Right lobe of liver (tissue), 4 donors: ENCODE results near the gene CXCL12.

Source experiments
- CTCF ChIP-seq, 4 donors: fragments of 200-600 bp in 3 of 4; fragments of 450-650 bp in 1 of 4; IDR thresholded peaks; one replicate each; pipeline versions ENCODE4 v1.5.1 to v1.8.0; 2016 to 2022; ENCODE audit warnings: antibody characterized with exemption in 4 of 4, mild to moderate bottlenecking in 2 of 4
- POLR2A ChIP-seq: fragments of 450-650 bp; IDR thresholded peaks from one replicate; pipeline ENCODE4 v1.6.1; 2017; ENCODE audit warnings: antibody characterized with exemption, mild to moderate bottlenecking
- donor health status: DM: no; HTN: no; CAD: no.
- donor health status: DM: no; HTN: no; CAD: no.
- donor health status: DM: no; HTN: yes; CAD: no.

GRCh38 chr10:44361109-44361508 lies 23.8 kb downstream of the CXCL12 start:
- TF ChIP-seq CTCF (IDR thresholded peaks at IDR 0.05) (no peak), POLR2A (no peak)
